BLaER1 (cell line): ENCODE results near the gene PSMD3.

Experiments used
- H3K27ac ChIP-seq: shearing (Covaris generic); formaldehyde crosslinking; 2 replicates; pipeline ENCODE4 v1.8.1; 2022
- H3K27me3 ChIP-seq: shearing (Covaris generic); formaldehyde crosslinking; 2 replicates; pipeline ENCODE4 v1.8.1; 2022
- H3K36me3 ChIP-seq: shearing (Covaris generic); formaldehyde crosslinking; 2 replicates; pipeline ENCODE4 v1.8.1; 2022
- H3K4me1 ChIP-seq: shearing (Covaris generic); formaldehyde crosslinking; 2 replicates; pipeline ENCODE4 v1.8.1; 2022
- H3K4me2 ChIP-seq: shearing (Covaris generic); formaldehyde crosslinking; 2 replicates; pipeline ENCODE4 v1.8.1; 2022
- H3K4me3 ChIP-seq: shearing (Covaris generic); formaldehyde crosslinking; 2 replicates; pipeline ENCODE4 v1.8.1; 2022
- H3K9ac ChIP-seq: shearing (Covaris generic); formaldehyde crosslinking; 2 replicates; pipeline ENCODE4 v1.8.1; 2022
- H3K9me3 ChIP-seq: shearing (Covaris generic); formaldehyde crosslinking; 2 replicates; pipeline ENCODE4 v1.8.1; 2022
- H4K20me1 ChIP-seq: shearing (Covaris generic); formaldehyde crosslinking; 2 replicates; pipeline ENCODE4 v1.8.1; 2022
- Cebpa-rat ChIP-seq: shearing (Covaris generic); IDR thresholded peaks from 2 replicates; pipeline ENCODE4 v1.8.1; 2022

PSMD3 gene

GRCh38 chr17:39972271-39972670, 8.3 kb upstream of the PSMD3 start:
- no peaks in the 10 kb centered on the region for H4K20me1 ChIP-seq
- H3K36me3 ChIP-seq, result no peaks in the 10 kb centered on the region
- H3K4me2 ChIP-seq, result no peak overlapping the region
- H3K4me1 ChIP-seq, result 0 out of 2 replicates have a peak, but pooled peaks cover 4% of the 10 kb centered on the region
- H3K27ac ChIP-seq, result no peak overlapping the region
- no peak for TF ChIP-seq Cebpa-rat
- no peaks in the 10 kb centered on the region for H3K27me3 ChIP-seq
- no peaks in the 10 kb centered on the region for H3K9me3 ChIP-seq
- no peak overlapping the region for H3K4me3 ChIP-seq
- no peak overlapping the region for H3K9ac ChIP-seq

- Histone ChIP-seq H3K4me3 (no peak overlapping the region), H3K9ac (no peak overlapping the region), H3K9me3 (no peaks in the 10 kb centered on the region), H4K20me1 (no peaks in the 10 kb centered on the region), H3K27me3 (no peaks in the 10 kb centered on the region), H3K4me2 (no peak overlapping the region), H3K36me3 (no peaks in the 10 kb centered on the region), H3K4me1 (0 out of 2 replicates have a peak, but pooled peaks cover 4% of the 10 kb centered on the region), H3K27ac (no peak overlapping the region)
- no peak for TF ChIP-seq Cebpa-rat
These were observed 7.1 kb upstream of the PSMD3 start for GRCh38 chr17:39973496-39973895.

DNA sequence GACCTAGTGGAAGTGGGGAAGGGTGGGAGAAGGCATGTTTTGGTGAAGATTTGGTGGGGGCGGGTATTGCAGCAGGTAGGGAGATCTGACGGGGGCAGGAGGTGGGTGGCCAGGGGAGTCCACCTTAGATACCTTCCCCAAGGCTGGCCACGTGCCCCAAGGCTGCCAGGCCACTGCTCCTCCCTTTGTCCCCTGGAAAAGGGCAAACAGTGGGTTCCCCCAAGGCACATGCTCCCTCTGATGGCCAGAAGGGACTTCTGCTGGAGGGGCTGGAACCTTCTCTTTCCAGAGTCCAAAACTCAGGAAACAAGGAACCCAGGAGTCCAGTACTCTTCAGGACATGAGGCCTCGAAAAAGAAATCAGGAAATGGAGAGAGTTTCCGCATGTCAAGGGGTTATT, 6.2 kb upstream of the PSMD3 start:
- Histone ChIP-seq H3K27ac (no peak overlapping the region), H3K9me3 (no peaks in the 10 kb centered on the region), H3K4me1 (peaks cover 8% of the 10 kb centered on the region), H3K9ac (no peak overlapping the region), H4K20me1 (no peaks in the 10 kb centered on the region), H3K4me2 (no peak overlapping the region), H3K36me3 (no peaks in the 10 kb centered on the region), H3K27me3 (no peaks in the 10 kb centered on the region), H3K4me3 (no peak overlapping the region)
- no peak for TF ChIP-seq Cebpa-rat

DNA sequence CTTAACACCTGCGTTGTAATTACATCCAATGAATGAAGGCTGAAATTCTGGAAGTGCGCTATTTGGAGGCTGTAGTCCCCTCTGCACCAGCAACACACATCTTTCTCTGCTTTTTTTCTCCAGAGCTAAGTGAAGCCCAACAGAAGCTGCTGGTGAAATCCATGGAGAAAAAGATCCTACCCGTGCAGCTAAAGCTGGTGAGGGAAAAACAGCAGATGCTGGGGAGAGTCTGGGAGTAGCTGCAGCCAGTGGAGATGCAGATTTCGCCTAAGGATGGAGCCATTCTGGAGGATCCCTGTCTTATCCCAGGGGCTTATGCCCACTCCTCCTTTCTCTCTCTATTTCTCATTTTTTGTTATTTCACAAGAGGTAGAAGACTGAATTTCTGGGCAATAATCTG, 4.8 kb upstream of the PSMD3 start:
- Histone ChIP-seq H3K27ac (no peak overlapping the region), H3K27me3 (no peaks in the 10 kb centered on the region)

GRCh38 chr17:39979016-39979670, 1.5 kb upstream of the PSMD3 start:
- TF ChIP-seq Cebpa-rat, result no peak
- peak overlapping the region; percentile 78 for H3K4me2 ChIP-seq
- H3K27me3 ChIP-seq, result no peaks in the 10 kb centered on the region
- peaks cover 31% of the 10 kb centered on the region for H3K4me1 ChIP-seq
- peaks cover 11% of the 10 kb centered on the region for H3K36me3 ChIP-seq
- H3K9ac ChIP-seq, result no peak overlapping the region
- H3K9me3 ChIP-seq, result no peaks in the 10 kb centered on the region
- peaks cover 34% of the 10 kb centered on the region for H4K20me1 ChIP-seq
- H3K4me3 ChIP-seq, result no peak overlapping the region
- no peak overlapping the region for H3K27ac ChIP-seq

More for the DNA sequence above, 4.8 kb upstream of the PSMD3 start:
- H3K9ac ChIP-seq, result no peak overlapping the region
- H3K9me3 ChIP-seq, result no peaks in the 10 kb centered on the region
- peaks cover under 1% of the 10 kb centered on the region for H4K20me1 ChIP-seq
- H3K4me2 ChIP-seq, result no peak overlapping the region
- TF ChIP-seq Cebpa-rat, result no peak
- H3K36me3 ChIP-seq, result no peaks in the 10 kb centered on the region
- H3K4me3 ChIP-seq, result no peak overlapping the region
- peaks cover 14% of the 10 kb centered on the region for H3K4me1 ChIP-seq

DNA sequence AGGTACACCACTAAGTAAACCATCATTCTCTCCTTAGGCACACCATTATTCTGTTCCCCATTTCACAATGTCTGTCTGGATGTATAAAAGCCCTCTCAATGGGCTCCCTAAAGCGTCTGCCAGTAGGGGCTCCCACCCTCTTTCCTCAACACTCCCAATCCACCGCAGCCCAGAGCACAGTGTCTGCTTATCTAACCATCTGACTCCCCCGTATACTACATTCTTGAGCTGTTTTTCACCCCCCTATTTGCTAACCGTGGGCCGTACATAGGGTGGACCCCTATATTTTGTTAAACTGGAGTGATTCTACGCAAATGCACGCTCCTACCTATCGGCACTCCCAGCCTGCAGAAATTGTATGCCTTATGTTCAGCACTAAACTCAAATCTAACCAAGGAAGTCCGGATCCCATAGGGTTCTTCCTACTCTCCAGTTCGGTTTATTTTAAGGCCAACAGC, 685 bp upstream of the PSMD3 start:
- Histone ChIP-seq H3K4me2 (peak overlapping the region; percentile 78), H3K27me3 (no peaks in the 10 kb centered on the region), H3K36me3 (peaks cover 19% of the 10 kb centered on the region), H3K27ac (peak overlapping the region; percentile 99), H3K4me1 (peaks cover 31% of the 10 kb centered on the region), H3K9ac (peak overlapping the region; percentile 78), H3K4me3 (peak overlapping the region; percentile 98), H3K9me3 (no peaks in the 10 kb centered on the region), H4K20me1 (peaks cover 42% of the 10 kb centered on the region)
- TF ChIP-seq Cebpa-rat, result peak; percentile 26; the same call in 1 of the 2 replicates

- Histone ChIP-seq H4K20me1 (peaks cover 54% of the 10 kb centered on the region), H3K36me3 (peaks cover 33% of the 10 kb centered on the region), H3K4me3 (peak overlapping the region; percentile 98), H3K9me3 (no peaks in the 10 kb centered on the region), H3K4me2 (peak overlapping the region; percentile 93), H3K4me1 (peaks cover 27% of the 10 kb centered on the region), H3K27ac (peak overlapping the region; percentile 99), H3K27me3 (no peaks in the 10 kb centered on the region), H3K9ac (peak overlapping the region; percentile 99)
- no peak for TF ChIP-seq Cebpa-rat
These were observed 667 bp downstream of the PSMD3 start for GRCh38 chr17:39981207-39981741.

DNA sequence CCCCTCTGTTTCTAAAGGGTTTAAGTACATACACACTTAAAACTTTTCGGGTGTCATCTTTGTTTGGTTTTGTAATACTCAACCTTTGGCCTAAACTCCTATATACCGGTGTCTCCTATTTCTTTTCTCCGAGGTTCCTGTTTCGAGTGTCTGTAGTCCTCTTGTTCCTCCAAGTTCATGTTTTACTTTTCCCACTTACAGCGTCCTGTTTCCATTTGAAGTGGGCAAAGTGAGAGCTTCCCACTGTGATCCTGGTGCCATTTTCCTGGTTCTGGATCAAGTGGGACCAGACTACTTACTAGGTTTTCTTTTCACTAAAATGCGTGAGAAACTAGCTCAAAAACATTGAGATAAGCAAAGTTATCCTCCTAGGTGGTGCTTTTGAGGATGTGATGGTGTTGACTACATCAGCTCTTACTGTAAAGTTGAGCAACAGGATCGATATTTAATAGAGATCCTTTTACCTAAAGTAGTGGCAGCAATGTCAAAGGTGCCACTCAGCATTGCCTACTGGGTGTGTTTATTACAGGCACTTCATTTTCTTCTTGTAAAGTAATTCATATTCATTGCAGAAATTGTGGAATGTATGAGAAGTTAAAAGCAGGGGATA, 1.3 kb downstream of the PSMD3 start:
- TF ChIP-seq Cebpa-rat, result no peak
- Histone ChIP-seq H3K4me3 (peak overlapping the region; percentile 98), H4K20me1 (peaks cover 60% of the 10 kb centered on the region), H3K9ac (peak overlapping the region; percentile 99), H3K36me3 (peaks cover 39% of the 10 kb centered on the region), H3K9me3 (no peaks in the 10 kb centered on the region), H3K27ac (peak overlapping the region; percentile 99), H3K4me2 (peak overlapping the region; percentile 93), H3K27me3 (no peaks in the 10 kb centered on the region), H3K4me1 (peaks cover 27% of the 10 kb centered on the region)

GRCh38 chr17:39988206-39988810, 7.7 kb downstream of the PSMD3 start:
- Histone ChIP-seq H3K27ac (no peak overlapping the region), H3K4me1 (no peaks in the 10 kb centered on the region), H3K9me3 (no peaks in the 10 kb centered on the region), H3K9ac (no peak overlapping the region), H4K20me1 (peaks cover 89% of the 10 kb centered on the region), H3K36me3 (peaks cover 99% of the 10 kb centered on the region), H3K27me3 (no peaks in the 10 kb centered on the region), H3K4me2 (no peak overlapping the region), H3K4me3 (no peak overlapping the region)
- no peak for TF ChIP-seq Cebpa-rat

- Histone ChIP-seq H3K27ac (no peak overlapping the region), H3K4me1 (no peaks in the 10 kb centered on the region), H3K4me2 (no peak overlapping the region), H3K36me3 (peaks cover 98% of the 10 kb centered on the region), H3K4me3 (no peak overlapping the region), H3K9me3 (no peaks in the 10 kb centered on the region), H3K27me3 (no peaks in the 10 kb centered on the region), H4K20me1 (peaks cover 59% of the 10 kb centered on the region), H3K9ac (no peak overlapping the region)
- no peak for TF ChIP-seq Cebpa-rat
These were observed 13.8 kb downstream of the PSMD3 start for GRCh38 chr17:39994448-39994847.
